Measurements from ENCODE around the gene MGA.

MGA gene

GRCh38 chr15:41659190-41659589, 1.0 kb upstream of the MGA start:
- no peak for DNase-seq

- no peak for DNase-seq
These were observed 360 bp upstream of the MGA start for GRCh38 chr15:41659855-41660234.

- DNase-seq, result no peak
These were observed 893 bp downstream of the MGA start for GRCh38 chr15:41661078-41661517.

- DNase-seq, result peak; percentile 85
These were observed 1.5 kb downstream of the MGA start for GRCh38 chr15:41661518-41662225.

GRCh38 chr15:41666353-41666920, 6.2 kb downstream of the MGA start:
- no peak for DNase-seq

GRCh38 chr15:41669701-41670100, 9.5 kb downstream of the MGA start:
- no peak for DNase-seq

- DNase-seq, result no peak
These were observed 11.7 kb downstream of the MGA start for GRCh38 chr15:41671656-41672648.

GRCh38 chr15:41675337-41675736, 15.1 kb downstream of the MGA start:
- no peak for DNase-seq

- no peak for DNase-seq
These were observed 18.5 kb downstream of the MGA start for GRCh38 chr15:41678742-41679141.

- DNase-seq, result no peak
These were observed 23.8 kb downstream of the MGA start for GRCh38 chr15:41683955-41684354.

- no peak for DNase-seq
These were observed 28.5 kb downstream of the MGA start for GRCh38 chr15:41688671-41689070.

GRCh38 chr15:41689083-41689482, 28.9 kb downstream of the MGA start:
- DNase-seq, result no peak

GRCh38 chr15:41689834-41690233, 29.6 kb downstream of the MGA start:
- DNase-seq, result no peak

GRCh38 chr15:41690636-41691035, 30.4 kb downstream of the MGA start:
- no peak for DNase-seq

GRCh38 chr15:41691471-41691870, 31.3 kb downstream of the MGA start:
- no peak for DNase-seq

- no peak for DNase-seq
These were observed 31.8 kb downstream of the MGA start for GRCh38 chr15:41692049-41692448.

- no peak for DNase-seq
These were observed 33.6 kb downstream of the MGA start for GRCh38 chr15:41693757-41694156.

GRCh38 chr15:41695750-41696436, 35.7 kb downstream of the MGA start:
- no peak for DNase-seq

- DNase-seq, result no peak
These were observed 38.6 kb downstream of the MGA start for GRCh38 chr15:41698779-41699178.

- DNase-seq, result no peak
These were observed 42.9 kb downstream of the MGA start for GRCh38 chr15:41703120-41703519.

GRCh38 chr15:41713047-41713446, 52.8 kb downstream of the MGA start:
- DNase-seq, result no peak

GRCh38 chr15:41714291-41714690, 54.1 kb downstream of the MGA start:
- DNase-seq, result no peak

- no peak for DNase-seq
These were observed 56.7 kb downstream of the MGA start for GRCh38 chr15:41716864-41717263.
